Neutrophil (primary cell): ENCODE data around the gene NUCB2.
"Not testable (repeated sequence)": the region's sequence is repeated elsewhere in the genome, so short reads cannot be mapped to it uniquely, and the experiment has no call there.

Experiments
- H3K27ac ChIP-seq: fragments of 200-600 bp; sonication (generic); 2 replicates; pipeline ENCODE4 v1.5.1; 2016; ENCODE audit warnings: mild to moderate bottlenecking, moderate library complexity
- H3K27me3 ChIP-seq: fragments of 200-600 bp; sonication (generic); 2 replicates; pipeline ENCODE4 v1.6.0; 2016; ENCODE audit warnings: mild to moderate bottlenecking
- H3K36me3 ChIP-seq: fragments of 200-600 bp; sonication (generic); 2 replicates; pipeline ENCODE4 v1.5.1; 2017
- H3K4me1 ChIP-seq, 2 experiments: fragments of 200-600 bp in 1 of 2; sonication (generic) in 1 of 2; 1 replicate in 1 of 2; 2 replicates in 1 of 2; pipeline versions ENCODE4 v1.5.1 to v1.6.1; 2013 to 2016; ENCODE audit warnings: low read depth in 1 of 2, low read length in 1 of 2, mild to moderate bottlenecking in 1 of 2, moderate library complexity in 1 of 2; ENCODE audit not compliant: control insufficient read depth in 1 of 2, insufficient read depth in 1 of 2
- H3K4me3 ChIP-seq, 2 experiments: fragments of 200-600 bp in 1 of 2; sonication (generic) in 1 of 2; 1 replicate in 1 of 2; 2 replicates in 1 of 2; pipeline ENCODE4 v1.5.1; 2013 to 2016; ENCODE audit warnings: low read depth in 1 of 2, low read length in 1 of 2, mild to moderate bottlenecking in 1 of 2, moderate library complexity in 1 of 2
- H3K9me3 ChIP-seq: fragments of 200-600 bp; sonication (generic); 2 replicates; pipeline ENCODE4 v1.5.1; 2016
- CTCF ChIP-seq: fragments of 200-600 bp; sonication (generic); IDR thresholded peaks from 2 replicates; pipeline ENCODE4 v1.5.1; 2016; ENCODE audit warnings: antibody characterized with exemption

NUCB2 gene

GRCh38 chr11:17276236-17277023 lies at the start of gene NUCB2:
TSS of gene NUCB2 (plus strand) at chr11:17276739. CDS start at chr11:17295324, 18,585 bp downstream.
- H3K9me3 ChIP-seq, result no peaks in the 10 kb centered on the region
- H3K4me3 ChIP-seq, result peak within 1 kb of the TSS; percentile 74 to 81
- H3K4me1 ChIP-seq, result peaks cover 53 to 61% of the 10 kb centered on the region in 2 experiments
- H3K27me3 ChIP-seq, result no peaks in the 10 kb centered on the region
- peak; percentile 43 for TF ChIP-seq CTCF
- H3K27ac ChIP-seq, result peak within 1 kb of the TSS; percentile 80
- no peaks in the 10 kb centered on the region for H3K36me3 ChIP-seq

DNA sequence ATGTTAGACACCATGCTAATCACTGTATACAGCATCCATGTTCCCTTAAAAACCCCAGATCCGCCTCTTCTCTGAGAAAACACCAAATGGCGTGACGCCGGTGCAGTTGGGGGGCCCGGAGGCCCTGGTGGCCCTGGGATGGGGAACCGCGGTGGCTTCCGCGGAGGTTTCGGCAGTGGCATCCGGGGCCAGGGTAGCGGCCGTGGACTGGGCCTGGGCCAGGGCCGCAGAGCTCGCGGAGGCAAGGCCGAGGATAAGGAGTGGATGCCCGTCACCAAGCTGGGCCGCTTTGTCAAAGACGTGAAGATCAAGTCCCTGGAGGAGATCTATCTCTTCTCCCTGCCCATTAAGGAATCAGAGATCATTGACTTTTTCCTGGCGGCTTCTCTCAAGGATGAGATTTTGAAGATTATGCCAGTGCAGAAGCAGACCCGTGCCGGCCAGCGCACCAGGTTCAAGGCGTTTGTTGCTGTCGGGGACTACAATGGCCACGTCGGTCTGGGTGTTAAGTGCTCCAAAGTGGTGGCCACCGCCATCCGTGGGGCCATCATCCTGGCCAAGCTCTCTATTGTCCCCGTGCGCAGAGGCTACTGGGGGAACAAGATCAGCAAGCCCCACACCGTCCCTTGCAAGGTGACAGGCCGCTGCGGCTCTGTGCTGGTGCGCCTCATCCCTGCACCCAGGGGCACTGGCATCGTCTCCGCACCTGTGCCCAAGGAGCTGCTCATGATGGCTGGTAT lies 48.2 kb upstream of the NUCB2 start:
- H3K9me3 ChIP-seq, H3K27me3 ChIP-seq, H3K36me3 ChIP-seq, H3K4me3 ChIP-seq, H3K27ac ChIP-seq, H3K4me1 ChIP-seq: not testable (repeated sequence)

- Histone ChIP-seq H3K36me3 (no peaks in the 10 kb centered on the region), H3K4me3 (no peak overlapping the region), H3K27ac (no peak overlapping the region), H3K4me1 (peaks cover 0 to 7% of the 10 kb centered on the region in 2 experiments), H3K9me3 (no peaks in the 10 kb centered on the region), H3K27me3 (no peaks in the 10 kb centered on the region)
- TF ChIP-seq CTCF, result no peak
These were observed 46.9 kb upstream of the NUCB2 start for GRCh38 chr11:17229481-17230152.

- Histone ChIP-seq H3K9me3 (no peaks in the 10 kb centered on the region), H3K4me3 (no peak overlapping the region), H3K36me3 (no peaks in the 10 kb centered on the region), H3K27me3 (no peaks in the 10 kb centered on the region), H3K27ac (no peak overlapping the region), H3K4me1 (peaks cover 0 to 7% of the 10 kb centered on the region in 2 experiments)
- no peak for TF ChIP-seq CTCF
These were observed 45.4 kb upstream of the NUCB2 start for GRCh38 chr11:17230867-17231851.

DNA sequence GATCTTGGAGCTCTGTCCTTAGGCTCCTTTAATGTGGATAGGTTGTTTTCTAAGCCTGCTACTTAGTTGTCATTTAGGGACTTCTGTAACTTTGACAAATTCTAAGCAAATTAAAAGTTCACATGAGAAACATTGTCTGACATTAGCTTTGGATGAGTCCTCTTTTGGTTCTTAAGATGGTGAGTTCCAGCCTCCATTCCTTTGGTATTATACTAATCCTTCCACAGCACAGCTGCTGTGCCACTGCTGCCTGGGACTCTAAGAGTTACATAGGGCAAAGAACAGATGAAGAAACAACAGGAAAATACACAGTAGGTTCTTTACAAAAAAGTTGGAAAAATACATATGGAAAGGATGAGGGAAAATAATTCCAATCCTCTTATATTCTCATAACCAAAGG lies 43.4 kb upstream of the NUCB2 start:
- Histone ChIP-seq H3K27me3 (no peaks in the 10 kb centered on the region), H3K4me1 (peaks cover 0 to 7% of the 10 kb centered on the region in 2 experiments), H3K27ac (no peak overlapping the region), H3K9me3 (no peaks in the 10 kb centered on the region), H3K4me3 (no peak overlapping the region), H3K36me3 (no peaks in the 10 kb centered on the region)
- no peak for TF ChIP-seq CTCF
